Psoas muscle (tissue), 8 donors: ENCODE measurements around the gene PTPRCAP. TPM values are rescaled to one million over a fixed set of nuclear protein-coding genes. Genes with fewer than 3 reads are reported as not detected.
"Not testable (repeated sequence)": the region's sequence is repeated elsewhere in the genome, so short reads cannot be mapped to it uniquely, and the experiment has no call there.

ENCODE experiments used
- ATAC-seq, 4 donors: fragments of 200-7000 bp; cut with Tn5 transposase; one replicate each; pipeline ENCODE4 v1.9.1; 2020; ENCODE audit warnings: moderate library complexity in 3 of 4, mild to moderate bottlenecking in 2 of 4
- DNase-seq, 2 donors: peaks; one replicate each; pipeline ENCODE4 v3.0.0-alpha.2; 2020
- H3K27ac ChIP-seq: fragments of 200-600 bp; one replicate; pipeline ENCODE4 v1.8.0; 2022
- H3K27me3 ChIP-seq, 3 donors: fragments of 200-600 bp in 1 of 3; one replicate each; pipeline versions ENCODE4 v1.6.1 to v1.8.0; 2013 to 2022; ENCODE audit warnings: low read length in 2 of 3, mild to moderate bottlenecking in 2 of 3, moderate library complexity in 1 of 3; ENCODE audit not compliant: insufficient read depth in 3 of 3
- H3K36me3 ChIP-seq, 2 donors: fragments of 200-600 bp in 1 of 2; one replicate each; pipeline versions ENCODE4 v1.6.1 to v1.8.0; 2013 to 2022; ENCODE audit warnings: low read depth in 1 of 2, mild to moderate bottlenecking in 1 of 2, moderate library complexity in 1 of 2; ENCODE audit not compliant: insufficient read depth in 1 of 2
- H3K4me1 ChIP-seq: fragments of 200-600 bp; one replicate; pipeline ENCODE4 v1.8.0; 2022
- H3K4me3 ChIP-seq: fragments of 200-600 bp; one replicate; pipeline ENCODE4 v1.8.0; 2022; ENCODE audit warnings: mild to moderate bottlenecking
- H3K9me3 ChIP-seq: fragments of 200-600 bp; one replicate; pipeline ENCODE4 v1.8.0; 2022
- CTCF ChIP-seq: fragments of 200-600 bp; IDR thresholded peaks from one replicate; pipeline ENCODE4 v1.8.0; 2022; ENCODE audit warnings: antibody characterized with exemption
- WGBS, 3 donors: extraction: QIAGEN DNeasy Blood & Tissue Kit; methylation state at CpG; one replicate each; pipeline versions ENCODE4 v1.1.6 to v1.1.7; 2013; 5-methylcytosine and 5-hydroxymethylcytosine counted together
- intact Hi-C, 2 donors: fragments of 100-400 bp; cut with DNase I; formaldehyde crosslinking; loops; one replicate each; pipeline versions ENCODE4 v1.11.0 to v1.14.2; 2022
- polyA plus RNA-seq, 3 donors: library from polyadenylated mRNA; stranded (reverse); fragments of 200-250 nt; gene quantifications; one replicate each; pipeline ENCODE4 v1.2.3, GENCODE V29; 2013
- total RNA-seq, 4 donors: library from RNA; stranded (reverse); fragmentation: NEBNext Ultra II Directional in 2 of 4; extraction: Animal tissue kit (Norgen Biotek cat#: 25700) in 2 of 4; gene quantifications; one replicate each; pipeline versions ENCODE4 v1.2.1 to v1.2.4, GENCODE V29; 2021 to 2023
- donor health status: healthy with polysubstance abuse.
- donor health status: DM: no; HTN: no; CAD: no; lungs with moderate emphysema.
- donor health status: Bipolar disorder and iron deficiency.
- donor health status: healthy.
- donor health status: DM: yes; HTN: yes; CAD: no.
- donor health status: DM: no; HTN: no; CAD: no.
- donor health status: DM: no; HTN: no; CAD: no.
- donor health status: DM: yes; HTN: yes; CAD: no.

PTPRCAP gene
- total and polyA plus RNA-seq, 7 donors, result 0.25 to 1.4 (median 1.0) TPM

GRCh38 chr11:67431346-67432249 is 5.9 kb downstream of the PTPRCAP start:
- ATAC-seq (no peak), DNase-seq (no peak)
- H3K4me3 ChIP-seq, result no peak overlapping the region
- no peaks in the 10 kb centered on the region for H3K9me3 ChIP-seq
- H3K27ac ChIP-seq, result no peak overlapping the region
- 88 to 92% (median 90%) methylated on average over 23 to 24 of the region's 24 CpGs for WGBS, 3 donors
- no peak for TF ChIP-seq CTCF
- H3K36me3 ChIP-seq, result peaks cover 6 to 68% of the 10 kb centered on the region in 2 donors
- intact Hi-C loops, result no loop called here
- peaks cover 25% of the 10 kb centered on the region for H3K4me1 ChIP-seq
- H3K27me3 ChIP-seq, result no peaks in the 10 kb centered on the region

GRCh38 chr11:67429722-67430121 is 7.8 kb downstream of the PTPRCAP start:
- DNase-seq (no peak), ATAC-seq (no peak)
- 62 to 75% (median 64%) methylated on average over 11 of the region's 11 CpGs for WGBS, 3 donors
- TF ChIP-seq CTCF, result no peak
- Histone ChIP-seq H3K4me1 (peaks cover 25% of the 10 kb centered on the region), H3K27ac (peak overlapping the region; percentile 92), H3K4me3 (peak overlapping the region; percentile 96), H3K27me3 (no peaks in the 10 kb centered on the region), H3K36me3 (peaks cover 6 to 53% of the 10 kb centered on the region in 2 donors), H3K9me3 (no peaks in the 10 kb centered on the region)
- intact Hi-C loops, result loop anchor here (5.0 kb wide), 1 partner anchor 38 kb away; the partner anchor contains the start of gene TMEM134 (in 2 of the 2)

- H3K9me3 ChIP-seq, result no peaks in the 10 kb centered on the region
- no peaks in the 10 kb centered on the region for H3K27me3 ChIP-seq
- intact Hi-C loops, result loop anchor here (5.0 kb wide), 1 partner anchor 38 kb away; the partner anchor contains the start of gene TMEM134 (in 2 of the 2)
- WGBS, 3 donors, result 46 to 49% (median 48%) methylated on average over 12 of the region's 12 CpGs
- H3K27ac ChIP-seq, result peak overlapping the region; percentile 92
- H3K36me3 ChIP-seq, result peaks cover 1 to 47% of the 10 kb centered on the region in 2 donors
- ATAC-seq (no peak), DNase-seq (no peak)
- H3K4me1 ChIP-seq, result peaks cover 25% of the 10 kb centered on the region
- TF ChIP-seq CTCF, result no peak
- peak overlapping the region; percentile 96 for H3K4me3 ChIP-seq
Observed at GRCh38 chr11:67429038-67429668, 8.3 kb downstream of the PTPRCAP start.

- 0% methylated on average over 60 to 68 of the region's 68 CpGs for WGBS, 3 donors
- H3K4me3 ChIP-seq, result peak within 1 kb of the TSS; percentile 96
- H3K27ac ChIP-seq, result peak within 1 kb of the TSS; percentile 92
- peaks cover 0 to 39% of the 10 kb centered on the region in 2 donors for H3K36me3 ChIP-seq
- H3K9me3 ChIP-seq, result no peaks in the 10 kb centered on the region
- intact Hi-C loops, result loop anchor here (5.0 kb wide), 1 partner anchor 39 kb away; the partner anchor contains the start of gene TMEM134 (in 2 of the 2)
- peaks cover 25% of the 10 kb centered on the region for H3K4me1 ChIP-seq
- DNase-seq, result peak; percentile 99
- no peak for TF ChIP-seq CTCF
- ATAC-seq, result peak; percentile 93 to 97 (median 95)
- no peaks in the 10 kb centered on the region for H3K27me3 ChIP-seq
Observed at GRCh38 chr11:67428052-67429001, 9.2 kb downstream of the PTPRCAP start, which contains the start of gene RPS6KB2. RPS6KB2 (plus strand) TSS chr11:67428494; CDS start chr11:67428546, 52 bp downstream.

GRCh38 chr11:67427364-67427859 is 10.1 kb downstream of the PTPRCAP start:
- peaks cover 25% of the 10 kb centered on the region for H3K4me1 ChIP-seq
- not testable (repeated sequence) for H3K27me3 ChIP-seq, DNase-seq, H3K9me3 ChIP-seq
- intact Hi-C loops, result loop anchor here (5.0 kb wide), 1 partner anchor 40 kb away; the partner anchor contains the start of gene TMEM134 (in 2 of the 2)
- WGBS, 3 donors, result 70 to 75% (median 72%) methylated on average over 19 of the region's 19 CpGs
- peak overlapping the region; percentile 96 for H3K4me3 ChIP-seq
- H3K27ac ChIP-seq, result peak overlapping the region; percentile 92
- H3K36me3 ChIP-seq, result peaks cover 0 to 30% of the 10 kb centered on the region in 2 donors
- peak in 1 of 4 donors; percentile 12 for ATAC-seq
